Urothelium cell line (cell line): ENCODE data around the gene CMTM8.
"Not testable (repeated sequence)": the region's sequence is repeated elsewhere in the genome, so short reads cannot be mapped to it uniquely, and the experiment has no call there.

ENCODE experiments used
- DNase-seq: peaks from one replicate; pipeline ENCODE4 v3.0.0; 2011; ENCODE audit warnings: low spot score, mixed read lengths
- FAIRE-seq: peaks from 2 replicates; lab custom pipeline; 2011; peaks lifted over from hg19 to GRCh38; lab: Jason Lieb, UNC

CMTM8 gene

DNA sequence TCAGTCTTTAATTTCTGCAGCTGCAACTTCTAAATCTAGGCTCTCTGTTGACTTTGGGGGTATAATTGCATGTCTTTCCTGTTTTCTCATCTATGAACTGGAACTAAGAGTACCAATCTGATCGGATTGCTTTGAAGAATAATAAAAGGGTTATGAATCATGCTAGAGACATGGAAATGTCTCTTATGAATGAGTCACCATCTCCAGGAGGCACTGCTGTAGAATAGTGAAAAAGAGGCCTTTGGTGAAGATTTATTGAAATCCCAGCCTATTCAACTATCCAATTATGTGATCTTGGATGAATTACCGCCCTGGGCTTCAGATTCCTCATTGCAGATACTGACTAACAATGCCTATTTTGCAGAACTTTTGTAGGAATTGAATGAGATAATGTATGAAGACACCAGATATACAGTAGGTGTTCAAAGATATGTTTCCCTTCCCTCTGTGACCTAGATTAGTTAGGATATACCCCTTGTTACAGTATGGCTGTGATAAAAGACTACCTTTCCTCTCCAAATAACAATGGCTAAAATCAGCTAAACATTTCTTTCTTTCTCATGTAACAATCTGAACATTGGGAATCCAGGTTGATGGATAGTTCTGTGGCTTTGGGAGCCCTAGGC is 11.5 kb upstream of the CMTM8 start:
- DNase-seq (peak; percentile 53), FAIRE-seq (no peak)

DNA sequence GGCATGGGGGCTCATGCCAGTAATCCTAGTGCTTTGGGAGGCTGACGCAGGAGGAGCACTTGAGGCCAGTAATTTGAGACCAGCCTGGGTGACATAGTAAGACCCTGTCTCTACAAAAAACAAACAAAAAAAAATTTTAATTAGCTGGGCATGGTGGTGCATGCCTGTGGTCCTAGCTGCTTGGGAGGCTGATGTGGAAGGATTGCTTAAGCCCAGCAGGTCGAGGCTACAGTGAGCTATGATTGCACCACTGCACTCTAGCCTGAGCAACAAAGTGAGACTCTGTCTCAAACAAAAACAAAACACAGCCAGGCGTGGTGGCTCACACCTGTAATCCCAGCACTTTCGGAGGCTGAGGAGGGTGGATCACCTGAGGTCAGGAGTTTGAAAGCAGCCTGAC is 9.7 kb upstream of the CMTM8 start:
- FAIRE-seq, DNase-seq: not testable (repeated sequence)

DNA sequence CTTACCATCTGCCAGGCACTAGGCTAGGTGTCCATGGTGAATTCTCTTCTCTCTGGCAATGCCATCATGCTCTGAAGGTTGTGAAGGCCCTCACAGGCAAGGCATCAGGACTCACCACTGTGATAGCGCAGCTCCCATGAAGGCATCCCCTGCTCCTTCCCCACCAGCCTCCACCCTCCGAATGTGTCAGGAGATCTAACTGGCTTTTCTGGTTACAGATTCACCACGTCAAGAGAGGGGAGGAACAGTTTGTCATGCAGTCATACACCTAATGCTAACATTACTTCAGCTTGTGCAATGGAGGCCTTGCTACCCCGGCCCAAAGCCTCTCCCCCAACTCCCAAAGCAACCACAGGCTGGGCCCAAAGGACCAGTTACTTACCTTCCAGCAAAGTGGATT is 8.9 kb upstream of the CMTM8 start:
- DNase-seq (no peak), FAIRE-seq (no peak)

DNA sequence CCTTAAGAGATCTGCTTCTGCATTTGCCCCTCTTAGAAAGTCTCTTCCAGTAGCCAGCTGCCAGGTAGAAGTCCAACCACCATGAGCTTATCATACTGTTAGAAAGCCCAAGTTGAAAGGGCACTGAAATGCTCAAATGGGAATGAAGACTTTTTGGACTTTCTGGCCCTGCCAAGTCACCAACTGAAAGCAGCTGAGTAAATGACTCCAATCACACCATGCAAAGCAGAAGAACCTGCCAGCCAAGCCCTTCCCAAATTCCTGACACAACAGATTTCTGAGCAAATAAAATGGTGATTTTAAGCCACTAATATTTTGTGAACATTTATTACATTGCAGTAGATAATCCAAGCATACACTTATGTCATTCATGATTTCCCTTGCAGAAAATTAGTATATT is 2.1 kb upstream of the CMTM8 start:
- FAIRE-seq: no peak
- no peak for DNase-seq

DNA sequence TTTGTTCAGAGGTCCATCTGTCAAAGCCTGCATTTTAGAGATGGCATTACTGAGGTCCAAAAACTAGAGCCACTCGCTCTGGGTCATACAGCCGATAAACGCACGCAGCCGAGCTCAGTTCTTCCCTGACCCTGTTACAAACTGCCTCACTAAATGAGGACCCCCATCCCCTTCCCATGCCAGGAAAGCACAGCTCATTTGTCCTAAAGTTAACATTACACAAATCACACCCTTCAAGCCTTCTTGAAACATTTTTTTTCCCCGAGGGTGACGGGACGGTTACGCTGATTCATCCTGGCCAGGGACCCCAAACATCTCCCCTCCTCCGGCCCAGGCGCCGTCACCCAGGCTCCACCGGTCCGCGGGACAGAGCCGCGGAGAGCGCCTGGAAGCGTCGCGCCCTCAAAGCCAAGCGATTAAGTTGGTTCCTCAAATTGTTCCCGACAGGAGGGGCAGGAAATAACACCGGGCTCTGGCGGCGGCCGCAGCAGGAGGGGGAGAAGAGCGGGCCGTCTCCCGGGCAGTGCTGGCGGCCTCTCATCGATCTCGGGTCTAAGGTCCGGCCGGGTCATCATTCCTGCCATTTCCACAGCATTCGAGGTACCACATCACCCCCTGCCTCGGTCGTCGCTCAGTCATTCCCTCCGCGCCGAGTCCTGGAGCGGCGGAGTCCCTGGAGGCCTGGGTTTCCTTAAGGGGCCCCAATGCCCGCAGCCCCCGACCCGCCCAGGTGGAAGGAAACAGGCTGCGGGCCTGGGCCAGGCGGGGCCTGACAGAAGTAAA is 619 bp upstream of the CMTM8 start:
- FAIRE-seq (no peak), DNase-seq (peak; percentile 61)

DNA sequence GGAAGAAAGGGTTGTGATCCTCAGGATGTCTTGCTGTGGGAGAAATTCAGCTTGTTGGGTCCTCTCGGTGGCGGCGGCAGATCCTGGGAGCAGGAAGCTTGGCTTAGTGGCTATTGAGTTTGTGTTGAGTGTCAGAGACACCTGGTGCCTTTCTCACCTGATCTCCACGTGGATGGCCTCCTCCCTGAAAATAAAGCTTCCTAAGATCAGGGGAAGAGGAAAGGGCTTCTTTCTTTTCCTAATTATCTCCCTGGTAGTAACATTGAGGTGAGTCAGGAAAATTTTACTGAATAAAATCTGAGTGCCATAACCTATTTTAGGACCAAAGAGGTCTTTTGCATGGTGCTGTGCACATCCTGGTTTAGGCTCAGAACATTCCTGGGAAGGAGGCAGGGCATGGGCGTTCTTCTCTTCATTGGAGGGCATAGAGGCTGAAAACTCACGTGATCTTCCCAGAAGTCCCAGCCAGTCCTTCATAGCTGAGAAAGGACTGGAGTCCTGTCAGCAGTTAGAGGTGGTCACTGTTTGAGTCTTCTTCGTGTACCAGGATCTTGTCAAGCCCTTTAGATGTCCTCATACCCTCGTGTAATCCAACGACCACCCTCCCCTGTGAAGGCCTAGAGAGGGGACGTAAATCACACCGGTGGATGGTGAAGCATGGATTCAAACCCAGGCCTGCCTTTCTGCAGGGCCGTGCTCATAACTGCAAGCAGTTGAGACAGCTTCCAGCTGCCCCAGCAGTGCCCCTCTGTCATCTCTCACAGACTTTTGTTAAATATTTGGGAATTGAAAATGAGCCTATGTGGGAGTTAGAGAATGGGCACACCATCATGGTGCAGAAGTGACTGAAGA is 1.1 kb downstream of the CMTM8 start:
- DNase-seq (peak; percentile 66), FAIRE-seq (peak; percentile 42)

DNA sequence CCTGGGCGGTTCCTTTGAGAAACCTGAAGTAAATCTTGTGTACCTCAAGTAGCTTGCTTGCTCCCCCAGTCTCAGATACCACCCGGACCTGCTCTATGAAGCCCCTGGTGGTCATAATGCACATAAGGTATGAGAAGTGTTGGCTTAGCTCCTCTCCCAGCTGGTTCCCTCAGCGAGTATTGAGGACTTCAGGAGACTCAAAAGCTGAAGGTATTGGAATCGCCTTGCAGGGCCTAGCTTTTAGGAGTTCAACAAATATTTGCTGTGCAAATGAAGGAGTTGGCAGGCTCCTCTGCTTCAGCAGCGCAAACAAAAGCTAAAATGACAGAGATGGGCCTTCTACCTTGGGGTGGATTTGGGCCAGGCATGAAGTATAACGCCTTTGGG is 1.7 kb downstream of the CMTM8 start:
- FAIRE-seq (no peak), DNase-seq (peak; percentile 47)

DNA sequence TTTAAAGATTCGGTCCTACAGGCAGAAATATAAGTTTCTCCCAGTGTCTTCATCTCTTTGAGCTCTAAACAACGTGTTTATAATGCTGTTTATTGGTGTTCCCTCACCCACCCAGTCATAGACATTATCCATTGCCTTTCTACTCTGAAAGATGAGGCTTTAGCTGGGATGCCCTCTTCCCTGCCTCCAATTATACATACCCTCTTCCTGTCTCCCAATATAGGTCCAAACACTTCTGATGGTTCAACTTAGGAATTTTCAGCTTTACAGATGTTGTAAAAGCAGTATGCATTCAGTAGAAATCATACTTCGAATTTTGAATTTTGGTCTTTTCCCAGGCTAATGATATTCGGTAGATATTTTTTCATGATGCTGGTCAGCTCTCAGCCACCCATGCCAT is 2.6 kb downstream of the CMTM8 start:
- no peak for FAIRE-seq
- no peak for DNase-seq

DNA sequence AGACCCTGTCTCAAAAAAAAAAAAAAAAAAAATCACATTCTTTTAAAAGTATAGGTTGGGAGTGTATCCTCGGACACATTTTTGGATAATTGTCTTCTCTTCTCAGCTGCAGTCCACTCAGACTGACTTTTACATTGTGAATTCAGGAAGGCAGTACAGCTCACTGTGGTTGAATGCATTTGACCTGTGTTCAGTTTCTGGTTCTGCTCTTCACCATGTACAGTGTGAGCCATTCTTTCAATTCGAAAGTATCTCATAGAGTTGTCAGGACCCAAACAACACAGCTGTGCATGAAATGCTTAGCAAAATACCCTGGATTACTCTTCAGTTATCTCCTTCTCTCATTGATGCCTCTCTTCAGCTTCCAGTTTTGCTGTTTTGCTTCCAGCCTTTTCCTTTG is 5.0 kb downstream of the CMTM8 start:
- DNase-seq: no peak
- FAIRE-seq: no peak

DNA sequence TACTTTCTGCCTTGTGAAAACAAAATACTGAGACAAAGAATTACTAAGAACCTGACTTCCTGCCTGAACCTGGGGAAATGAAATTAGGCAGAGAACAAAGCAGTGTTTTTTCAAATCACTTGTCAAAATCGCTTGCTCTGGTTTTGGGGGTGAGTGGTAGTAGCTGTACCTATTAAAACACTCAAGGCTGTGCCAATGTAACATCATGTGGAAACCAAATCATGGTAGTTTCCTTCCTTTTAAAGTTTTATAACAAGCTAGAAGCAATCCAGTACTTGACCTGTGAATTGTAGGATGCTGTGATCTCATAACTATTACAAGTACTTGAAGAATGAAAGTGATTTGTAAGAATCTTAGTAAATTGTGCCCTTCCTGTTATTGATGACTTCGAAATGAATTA is 6.7 kb downstream of the CMTM8 start:
- no peak for FAIRE-seq
- no peak for DNase-seq

DNA sequence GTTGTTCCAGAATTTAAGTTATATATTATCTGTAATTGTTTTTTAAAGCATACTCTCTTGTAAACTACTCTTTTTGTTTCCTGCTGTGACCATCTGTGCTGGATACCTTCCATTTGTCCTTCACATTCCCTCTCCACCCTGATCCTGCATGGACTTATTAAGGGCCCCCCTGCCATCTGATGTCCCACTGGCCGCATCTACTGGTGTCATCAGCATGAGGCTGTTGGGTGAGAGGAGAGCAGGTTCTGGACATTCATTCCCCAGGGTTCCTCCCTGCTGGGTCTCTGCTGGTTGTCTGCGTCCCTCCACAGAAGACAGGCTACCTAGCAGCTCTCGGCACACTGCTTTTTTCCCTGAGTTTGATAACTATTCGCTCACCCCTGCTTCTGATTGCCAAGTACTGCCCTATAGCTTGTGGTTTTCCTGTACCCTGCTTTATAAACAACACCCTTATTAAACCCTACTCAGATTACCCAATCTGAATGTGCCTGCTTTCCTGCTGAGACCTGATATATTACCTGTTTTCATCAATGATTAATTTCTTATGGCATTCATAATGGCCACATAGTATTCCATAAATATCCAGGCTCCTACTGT is 7.7 kb downstream of the CMTM8 start:
- FAIRE-seq (no peak), DNase-seq (no peak)

DNA sequence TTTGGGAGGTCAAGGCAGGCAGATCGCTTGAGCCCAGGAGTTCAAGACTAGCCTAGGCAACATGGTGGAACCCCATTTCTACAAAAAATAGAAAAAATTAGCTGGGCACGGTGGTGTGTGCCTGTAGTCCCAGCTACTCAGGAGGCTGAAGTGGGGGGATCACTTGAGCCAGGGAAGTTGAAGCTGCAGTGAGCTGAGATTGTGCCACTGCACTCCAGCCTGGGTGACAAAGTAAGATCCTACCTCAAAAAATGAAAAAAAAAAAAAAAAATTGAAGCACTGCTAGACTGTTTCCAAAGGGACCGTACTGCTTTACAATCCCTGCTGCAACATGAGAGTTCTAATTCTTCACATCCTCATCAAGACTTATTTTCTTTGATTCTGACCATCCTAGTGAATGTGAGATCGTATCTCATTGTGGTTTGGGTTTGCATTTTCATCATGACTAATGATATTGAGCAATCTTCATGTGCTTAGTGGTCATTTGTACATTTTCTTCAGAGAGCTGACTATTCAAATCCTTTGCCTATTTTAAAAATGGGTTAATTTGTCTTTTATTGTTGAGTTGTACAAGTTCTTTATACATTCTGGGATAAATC is 10.8 kb downstream of the CMTM8 start:
- peak; percentile 37 for DNase-seq

DNA sequence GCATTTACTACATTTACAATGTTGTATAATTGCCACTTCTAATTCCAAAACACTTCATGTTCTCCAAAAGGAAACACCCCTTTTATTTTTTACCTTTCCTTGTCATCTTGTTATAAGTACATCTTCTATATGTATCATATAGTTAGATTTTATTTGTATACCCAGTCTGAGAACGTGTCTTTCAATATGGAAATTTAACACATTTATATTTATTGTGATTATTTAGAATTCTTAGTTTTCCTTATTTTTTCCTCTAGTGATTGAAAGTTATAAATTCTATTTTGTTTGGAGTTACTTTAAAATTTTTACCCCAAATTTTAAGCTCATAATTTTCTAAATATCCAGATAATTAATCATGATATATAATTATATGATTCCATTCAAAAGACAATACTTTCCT is 15.8 kb downstream of the CMTM8 start:
- no peak for FAIRE-seq
- DNase-seq: no peak

More for the DNA sequence above, 10.8 kb downstream of the CMTM8 start:
- peak; percentile 40 for FAIRE-seq

DNA sequence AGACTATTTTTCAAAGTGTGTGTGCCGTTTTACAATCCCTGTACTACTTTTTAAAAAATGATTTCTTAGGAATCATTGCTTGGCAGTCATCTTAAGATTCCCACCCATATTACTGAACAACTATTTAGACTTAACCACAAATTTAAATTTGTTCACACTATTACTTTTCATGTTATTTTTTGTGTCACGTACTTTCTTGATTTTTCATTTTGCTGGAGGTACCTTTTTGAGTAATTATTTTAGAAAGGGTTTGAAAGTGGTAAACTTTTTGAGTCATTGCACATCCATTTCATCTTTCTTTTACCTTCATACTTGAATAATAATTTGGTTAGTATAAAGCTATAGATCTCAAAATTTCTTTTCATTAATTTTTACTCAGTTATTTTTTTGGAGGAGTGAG is 16.9 kb downstream of the CMTM8 start:
- FAIRE-seq: no peak

DNA sequence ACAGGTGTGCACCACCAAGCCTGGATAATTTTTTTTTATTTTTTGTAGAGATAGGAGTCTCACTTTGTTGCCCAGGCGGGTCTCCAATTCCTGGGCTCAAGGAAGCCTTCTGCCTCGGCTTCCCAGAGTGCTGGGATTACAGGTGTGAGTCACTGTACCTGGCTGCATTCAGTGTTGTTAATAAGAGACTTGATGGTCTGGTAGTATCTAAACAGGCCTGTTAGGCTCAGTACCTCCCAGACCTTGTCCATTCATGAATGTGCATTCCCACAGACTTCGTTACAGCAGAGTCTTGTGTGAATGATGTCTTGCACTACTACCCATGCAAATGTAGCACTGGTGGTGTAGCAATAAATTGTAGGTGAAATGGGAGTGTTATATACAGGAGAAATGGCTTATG is 17.7 kb downstream of the CMTM8 start:
- FAIRE-seq (no peak), DNase-seq (no peak)

More for the DNA sequence above, 16.9 kb downstream of the CMTM8 start:
- DNase-seq: no peak

DNA sequence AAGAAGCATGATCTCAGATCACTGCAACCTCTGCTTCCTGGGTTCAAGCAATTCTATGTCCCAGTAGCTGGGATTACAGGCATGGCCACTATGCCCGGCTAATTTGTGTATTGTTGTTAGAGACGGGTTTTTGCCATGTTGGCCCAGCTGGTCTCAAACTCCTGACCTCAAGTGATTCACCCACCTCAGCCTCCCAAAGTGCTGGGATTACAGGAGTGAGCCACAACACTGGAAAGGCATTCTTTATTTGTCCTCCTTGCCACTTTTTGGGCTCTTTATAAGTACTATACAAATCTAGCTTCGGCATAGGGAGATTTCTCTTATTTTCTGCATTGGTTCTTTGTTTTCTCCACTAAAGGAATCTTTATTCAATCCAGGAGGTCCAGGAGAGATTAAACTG is 18.6 kb downstream of the CMTM8 start:
- DNase-seq: no peak
- FAIRE-seq: no peak

DNA sequence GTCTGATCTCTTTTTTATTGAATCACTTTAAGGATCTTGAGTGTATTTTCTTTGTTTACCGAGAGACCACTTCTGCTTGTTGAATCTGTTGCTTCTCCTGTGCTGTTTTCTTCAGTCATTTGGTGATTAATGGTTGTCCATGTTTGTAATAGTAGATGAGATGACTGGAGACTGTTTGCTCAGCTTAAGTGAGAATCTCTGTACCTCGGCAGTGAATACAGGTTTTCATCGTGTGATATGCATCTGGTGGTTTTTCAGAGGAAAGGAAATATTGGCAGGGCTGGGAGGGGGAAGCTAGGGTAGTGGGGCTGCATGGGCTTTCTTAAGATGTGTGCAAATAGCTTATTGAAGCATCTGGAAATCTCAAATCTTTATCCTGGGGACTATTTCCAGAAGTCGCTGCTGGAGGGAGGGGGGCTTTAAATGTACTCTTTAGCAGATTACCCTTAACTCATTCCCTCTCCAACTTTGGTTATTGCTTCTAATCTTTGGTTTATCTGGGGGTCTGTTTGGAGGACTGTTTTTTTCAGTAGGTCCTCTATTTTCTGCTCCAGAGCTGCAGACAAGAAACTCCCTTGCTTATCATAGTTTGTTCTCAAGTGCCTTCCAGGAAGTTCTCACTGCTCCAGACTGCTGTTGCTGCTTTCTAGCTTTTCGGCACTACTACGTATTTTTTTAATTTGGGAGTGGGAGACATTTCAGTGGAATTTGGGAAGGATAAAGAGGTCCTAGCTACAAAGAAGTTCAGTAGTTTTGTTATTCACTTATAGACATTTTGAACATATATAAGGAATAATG is 19.4 kb downstream of the CMTM8 start:
- FAIRE-seq: no peak
- DNase-seq: no peak

DNA sequence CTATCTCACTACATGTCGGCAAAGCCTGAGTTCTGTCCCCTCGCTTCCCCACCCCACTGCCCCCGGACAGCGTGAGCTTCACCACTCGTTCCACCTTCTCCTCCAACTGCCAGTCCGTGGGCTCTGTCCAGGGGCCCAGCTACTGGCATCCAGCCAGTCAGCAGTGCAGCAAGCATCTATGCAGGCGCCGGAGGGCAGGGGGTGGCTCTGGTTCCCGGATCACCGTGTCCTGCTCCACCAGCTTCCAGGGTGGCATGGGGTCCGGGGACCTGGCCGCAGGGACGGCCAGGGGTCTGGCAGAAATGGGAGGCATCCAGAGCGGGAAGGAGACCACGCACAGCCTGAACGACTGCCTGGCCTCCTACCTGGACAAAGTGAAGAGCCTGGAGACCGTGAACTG is 20.4 kb downstream of the CMTM8 start:
- DNase-seq (no peak), FAIRE-seq (no peak)

DNA sequence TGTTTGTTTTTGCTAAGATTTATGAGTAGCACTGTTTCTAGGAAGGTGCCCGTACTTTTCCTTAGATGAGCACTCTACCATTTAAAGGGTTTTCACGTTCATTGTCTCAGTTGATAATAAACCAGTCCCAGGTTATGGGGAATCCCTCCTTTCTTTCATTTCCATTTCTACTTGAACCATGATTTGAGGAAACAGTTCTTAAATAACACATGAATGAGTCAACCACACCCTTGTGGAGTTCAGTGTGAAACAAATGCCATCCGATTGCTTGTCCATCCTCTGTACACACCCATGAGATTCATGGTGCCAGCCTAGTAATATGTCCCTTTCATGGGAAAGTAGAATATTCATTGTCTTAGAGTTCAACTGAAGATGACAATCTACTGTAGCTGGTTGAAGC is 23.1 kb downstream of the CMTM8 start:
- FAIRE-seq: no peak

DNA sequence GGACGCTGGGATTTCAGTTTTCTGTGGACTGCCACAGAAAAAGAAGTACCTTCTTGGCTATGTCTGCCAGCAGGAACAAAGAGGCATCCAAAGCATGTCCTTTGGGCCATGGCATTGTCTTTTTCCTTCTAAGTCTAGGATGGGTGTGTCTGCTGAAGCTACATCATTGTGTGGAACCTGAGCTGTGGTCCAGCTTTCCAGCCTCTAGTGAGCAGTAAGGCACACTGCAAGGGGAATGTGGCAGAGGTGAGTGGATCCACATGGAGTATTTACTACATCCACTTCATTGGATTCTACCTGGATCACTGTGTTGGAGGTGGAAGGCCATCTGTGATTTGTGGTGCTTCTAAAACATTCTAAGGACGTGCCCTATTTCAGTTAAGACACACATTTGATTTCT is 23.7 kb downstream of the CMTM8 start:
- DNase-seq: no peak
- FAIRE-seq: no peak

More for the DNA sequence above, 23.1 kb downstream of the CMTM8 start:
- DNase-seq: no peak
